COR-L47 (cell line): ENCODE data around the gene OCEL1.

Experiments used
- DNase-seq: peaks from one replicate; lab custom pipeline; 2025; lab: John Stamatoyannopoulos, UW

The OCEL1 gene

GRCh38 chr19:17240062-17240752 is 14.2 kb downstream of the OCEL1 start:
- no peak for DNase-seq

GRCh38 chr19:17240826-17241399 is 14.9 kb downstream of the OCEL1 start:
- DNase-seq = no peak

- no peak for DNase-seq
Observed at GRCh38 chr19:17242431-17243208, 16.6 kb downstream of the OCEL1 start.

- DNase-seq = no peak
Observed at GRCh38 chr19:17243211-17243829, 17.3 kb downstream of the OCEL1 start.

- DNase-seq = no peak
Observed at GRCh38 chr19:17243830-17244617, 18.0 kb downstream of the OCEL1 start.

GRCh38 chr19:17244618-17245534 is 18.9 kb downstream of the OCEL1 start:
- no peak for DNase-seq

GRCh38 chr19:17245535-17245984 is 19.5 kb downstream of the OCEL1 start, which contains the start of gene NR2F6:
Gene NR2F6, minus strand, starts transcription at chr19:17245919. Its CDS starts 699 bp downstream, at chr19:17245220.
- no peak for DNase-seq

- no peak for DNase-seq
Observed at GRCh38 chr19:17246681-17247425, 20.8 kb downstream of the OCEL1 start.

- DNase-seq = no peak
Observed at GRCh38 chr19:17248011-17248776, 22.2 kb downstream of the OCEL1 start.

GRCh38 chr19:17249887-17250548 is 24.0 kb downstream of the OCEL1 start:
- DNase-seq = no peak

- no peak for DNase-seq
Observed at GRCh38 chr19:17254636-17255035, 28.6 kb downstream of the OCEL1 start.

- DNase-seq = no peak
Observed at GRCh38 chr19:17255150-17255621, 29.2 kb downstream of the OCEL1 start.

- DNase-seq = no peak
Observed at GRCh38 chr19:17256130-17256529, 30.1 kb downstream of the OCEL1 start.

GRCh38 chr19:17259118-17259780 is 33.2 kb downstream of the OCEL1 start:
- no peak for DNase-seq

- no peak for DNase-seq
Observed at GRCh38 chr19:17259934-17260333, 33.9 kb downstream of the OCEL1 start.

GRCh38 chr19:17260842-17261325 is 34.9 kb downstream of the OCEL1 start:
- DNase-seq = peak; percentile 77

- DNase-seq = no peak
Observed at GRCh38 chr19:17262557-17262956, 36.5 kb downstream of the OCEL1 start.
